HL-60 (cell line): Measurements from ENCODE around the gene FREM2.

Experiments used
- DNase-seq, 2 experiments: peaks; one replicate each; pipeline ENCODE4 v3.0.0-alpha.2; 2010 to 2020; ENCODE audit warnings: low read depth in 1 of 2, low spot score in 1 of 2
- H3K27ac ChIP-seq: fragments of 250-450 bp; sonication (Bioruptor Pico); replicated peaks from 2 replicates; pipeline ENCODE4 v1.5.1; 2020; ENCODE audit warnings: mild to moderate bottlenecking, moderate library complexity
- H3K27me3 ChIP-seq: fragments of 250-450 bp; sonication (Bioruptor Pico); 2 replicates; pipeline ENCODE4 v1.5.1; 2021; ENCODE audit warnings: mild to moderate bottlenecking, moderate library complexity; ENCODE audit not compliant: insufficient read depth, poor library complexity, severe bottlenecking
- H3K4me3 ChIP-seq: replicated peaks from 2 replicates; pipeline ENCODE4 v1.5.1; 2011; ENCODE audit warnings: mild to moderate bottlenecking, control low read depth, low read length; ENCODE audit not compliant: insufficient read depth
- CTCF ChIP-seq: IDR thresholded peaks from one replicate; pipeline ENCODE4 v1.5.1; 2011; ENCODE audit warnings: low read length, control low read depth, inconsistent platforms; ENCODE audit not compliant: insufficient read depth
- GABPA ChIP-seq: IDR thresholded peaks from 2 replicates; pipeline ENCODE4 v1.6.1; 2012; ENCODE audit warnings: low read depth
- POLR2AphosphoS5 ChIP-seq: IDR thresholded peaks from 2 replicates; pipeline ENCODE4 v1.6.1; 2012; ENCODE audit warnings: low read depth
- SPI1 ChIP-seq: IDR thresholded peaks from 2 replicates; pipeline ENCODE4 v1.6.1; 2012; ENCODE audit warnings: low read depth, mild to moderate bottlenecking, borderline replicate concordance
- TF ChIP-seq, protein P1 (sequence below): IDR thresholded peaks from 2 replicates; pipeline ENCODE4 v1.6.1; 2012; ENCODE audit warnings: low read depth; ENCODE audit not compliant: insufficient replicate concordance

FREM2 gene

GRCh38 chr13:38647312-38647711 lies 39.6 kb upstream of the FREM2 start:
- Histone ChIP-seq H3K27ac (no peak overlapping the region), H3K4me3 (no peak overlapping the region), H3K27me3 (no peaks in the 10 kb centered on the region)
- no peak for DNase-seq
- TF ChIP-seq, protein P1, sequence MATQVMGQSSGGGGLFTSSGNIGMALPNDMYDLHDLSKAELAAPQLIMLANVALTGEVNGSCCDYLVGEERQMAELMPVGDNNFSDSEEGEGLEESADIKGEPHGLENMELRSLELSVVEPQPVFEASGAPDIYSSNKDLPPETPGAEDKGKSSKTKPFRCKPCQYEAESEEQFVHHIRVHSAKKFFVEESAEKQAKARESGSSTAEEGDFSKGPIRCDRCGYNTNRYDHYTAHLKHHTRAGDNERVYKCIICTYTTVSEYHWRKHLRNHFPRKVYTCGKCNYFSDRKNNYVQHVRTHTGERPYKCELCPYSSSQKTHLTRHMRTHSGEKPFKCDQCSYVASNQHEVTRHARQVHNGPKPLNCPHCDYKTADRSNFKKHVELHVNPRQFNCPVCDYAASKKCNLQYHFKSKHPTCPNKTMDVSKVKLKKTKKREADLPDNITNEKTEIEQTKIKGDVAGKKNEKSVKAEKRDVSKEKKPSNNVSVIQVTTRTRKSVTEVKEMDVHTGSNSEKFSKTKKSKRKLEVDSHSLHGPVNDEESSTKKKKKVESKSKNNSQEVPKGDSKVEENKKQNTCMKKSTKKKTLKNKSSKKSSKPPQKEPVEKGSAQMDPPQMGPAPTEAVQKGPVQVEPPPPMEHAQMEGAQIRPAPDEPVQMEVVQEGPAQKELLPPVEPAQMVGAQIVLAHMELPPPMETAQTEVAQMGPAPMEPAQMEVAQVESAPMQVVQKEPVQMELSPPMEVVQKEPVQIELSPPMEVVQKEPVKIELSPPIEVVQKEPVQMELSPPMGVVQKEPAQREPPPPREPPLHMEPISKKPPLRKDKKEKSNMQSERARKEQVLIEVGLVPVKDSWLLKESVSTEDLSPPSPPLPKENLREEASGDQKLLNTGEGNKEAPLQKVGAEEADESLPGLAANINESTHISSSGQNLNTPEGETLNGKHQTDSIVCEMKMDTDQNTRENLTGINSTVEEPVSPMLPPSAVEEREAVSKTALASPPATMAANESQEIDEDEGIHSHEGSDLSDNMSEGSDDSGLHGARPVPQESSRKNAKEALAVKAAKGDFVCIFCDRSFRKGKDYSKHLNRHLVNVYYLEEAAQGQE = no peak
- TF ChIP-seq CTCF = no peak
- TF ChIP-seq POLR2AphosphoS5 = no peak
- TF ChIP-seq GABPA = no peak
- TF ChIP-seq SPI1 = no peak

GRCh38 chr13:38648912-38649311 lies 38.0 kb upstream of the FREM2 start:
- no peak overlapping the region for H3K27ac ChIP-seq
- H3K27me3 ChIP-seq = no peaks in the 10 kb centered on the region
- TF ChIP-seq, protein P1 = no peak
- no peak for TF ChIP-seq CTCF
- TF ChIP-seq POLR2AphosphoS5 = no peak
- no peak for TF ChIP-seq SPI1
- TF ChIP-seq GABPA = no peak
- no peak overlapping the region for H3K4me3 ChIP-seq
- DNase-seq = no peak

GRCh38 chr13:38656699-38657098 lies 30.2 kb upstream of the FREM2 start:
- H3K4me3 ChIP-seq = no peak overlapping the region
- no peak for DNase-seq
- H3K27me3 ChIP-seq = no peaks in the 10 kb centered on the region
- TF ChIP-seq CTCF (no peak), POLR2AphosphoS5 (no peak), SPI1 (no peak), GABPA (no peak)
- TF ChIP-seq, protein P1 = no peak
- no peak overlapping the region for H3K27ac ChIP-seq
